ENCODE data around the gene ESRRA.

The ESRRA gene

DNA sequence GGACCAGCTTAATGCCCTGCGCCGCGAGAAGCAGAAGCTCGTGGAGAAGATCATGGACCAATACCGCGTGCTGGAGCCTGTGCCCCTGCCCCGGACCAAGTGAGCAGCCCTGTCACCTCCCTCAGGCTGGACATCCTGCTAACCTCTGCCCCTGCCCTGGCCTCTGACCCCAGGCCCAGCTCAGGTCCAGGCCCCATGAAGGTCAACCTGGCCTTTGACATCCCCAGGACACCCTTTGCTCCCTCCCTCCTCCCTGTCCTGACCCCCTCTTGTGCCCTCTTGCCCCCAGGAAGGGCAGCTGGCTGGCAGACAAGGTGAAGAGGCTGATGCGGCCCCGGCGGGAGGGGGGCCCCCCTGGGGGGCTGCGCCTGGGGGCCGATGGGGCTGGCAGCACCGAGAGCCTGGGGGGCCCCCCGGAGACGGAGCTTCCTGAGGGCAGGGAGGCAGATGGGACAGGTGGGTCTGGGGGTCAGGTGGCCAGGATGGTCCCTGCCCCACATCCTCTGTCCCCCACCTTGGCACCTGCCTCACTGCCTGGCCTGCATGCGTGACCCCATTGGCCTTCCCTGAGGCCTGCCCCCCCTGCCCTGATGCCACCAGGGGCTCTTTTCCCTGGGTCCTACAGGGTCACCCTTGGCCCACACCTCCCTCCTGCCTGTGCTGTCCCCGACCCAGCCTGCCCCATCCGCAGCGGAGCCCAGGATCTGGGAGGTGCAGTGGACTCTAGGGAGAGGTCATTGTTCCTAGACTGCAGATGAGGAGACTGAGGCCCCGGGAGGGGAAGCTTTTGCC, 48.6 kb downstream of the ESRRA start:
- H3K36me3 ChIP-seq, result peaks cover 93% of the 10 kb centered on the region
- H3K27ac ChIP-seq, result no peak overlapping the region
- H3K9me3 ChIP-seq, result no peaks in the 10 kb centered on the region
- no peaks in the 10 kb centered on the region for H3K27me3 ChIP-seq
- H3K4me1 ChIP-seq (ENCODE audit: control insufficient read depth in 1 of 2, insufficient read depth in 1 of 2, low read depth in 1 of 2, low read length in 1 of 2), result peaks cover 13 to 16% of the 10 kb centered on the region in 2 experiments
- H3K4me3 ChIP-seq (ENCODE audit: low read depth in 1 of 2, low read length in 1 of 2), result no peak overlapping the region
- TF ChIP-seq, protein P1, sequence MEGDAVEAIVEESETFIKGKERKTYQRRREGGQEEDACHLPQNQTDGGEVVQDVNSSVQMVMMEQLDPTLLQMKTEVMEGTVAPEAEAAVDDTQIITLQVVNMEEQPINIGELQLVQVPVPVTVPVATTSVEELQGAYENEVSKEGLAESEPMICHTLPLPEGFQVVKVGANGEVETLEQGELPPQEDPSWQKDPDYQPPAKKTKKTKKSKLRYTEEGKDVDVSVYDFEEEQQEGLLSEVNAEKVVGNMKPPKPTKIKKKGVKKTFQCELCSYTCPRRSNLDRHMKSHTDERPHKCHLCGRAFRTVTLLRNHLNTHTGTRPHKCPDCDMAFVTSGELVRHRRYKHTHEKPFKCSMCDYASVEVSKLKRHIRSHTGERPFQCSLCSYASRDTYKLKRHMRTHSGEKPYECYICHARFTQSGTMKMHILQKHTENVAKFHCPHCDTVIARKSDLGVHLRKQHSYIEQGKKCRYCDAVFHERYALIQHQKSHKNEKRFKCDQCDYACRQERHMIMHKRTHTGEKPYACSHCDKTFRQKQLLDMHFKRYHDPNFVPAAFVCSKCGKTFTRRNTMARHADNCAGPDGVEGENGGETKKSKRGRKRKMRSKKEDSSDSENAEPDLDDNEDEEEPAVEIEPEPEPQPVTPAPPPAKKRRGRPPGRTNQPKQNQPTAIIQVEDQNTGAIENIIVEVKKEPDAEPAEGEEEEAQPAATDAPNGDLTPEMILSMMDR (IDR thresholded peaks at IDR 0.05), result no peak

DNA sequence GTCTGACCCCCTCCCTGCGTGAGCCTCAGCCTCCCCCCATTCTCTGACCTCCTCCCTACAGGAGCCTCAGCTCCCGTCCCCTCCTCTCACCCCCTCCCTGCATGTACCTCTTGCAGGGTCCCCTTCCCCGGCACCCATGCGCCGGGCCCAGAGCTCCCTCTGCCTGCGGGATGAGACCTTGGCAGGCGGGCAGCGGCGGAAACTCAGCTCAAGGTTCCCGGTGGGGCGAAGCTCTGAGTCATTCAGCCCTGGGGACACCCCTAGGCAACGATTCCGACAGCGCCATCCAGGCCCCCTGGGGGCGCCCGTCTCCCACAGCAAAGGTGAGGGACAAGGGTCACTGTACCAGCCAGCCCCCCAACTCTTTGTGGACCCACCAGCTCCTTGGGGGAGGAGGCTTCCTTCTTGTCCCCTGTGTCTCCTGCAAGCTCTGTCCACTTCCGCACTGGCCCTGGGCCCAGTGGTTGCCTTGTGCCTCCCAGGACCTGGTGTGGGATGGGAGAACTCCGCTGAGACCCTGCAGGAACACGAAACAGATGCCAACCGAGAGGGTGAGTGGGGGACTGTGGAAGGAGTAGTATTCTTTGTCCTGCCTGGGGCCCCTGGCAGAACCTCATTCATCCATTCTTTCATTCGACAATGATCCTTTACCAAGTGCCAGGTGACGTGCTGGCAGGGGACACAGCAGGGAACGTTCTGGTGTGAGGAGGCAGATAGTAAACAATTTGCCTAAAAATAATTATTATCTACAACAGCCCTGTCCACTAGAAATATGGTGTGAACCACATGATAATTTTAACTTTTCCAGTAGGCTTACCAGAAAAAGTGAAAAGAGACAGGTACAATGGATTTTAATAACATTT, 50.0 kb downstream of the ESRRA start:
- H3K27ac ChIP-seq, result peak overlapping the region; percentile 50
- no peaks in the 10 kb centered on the region for H3K9me3 ChIP-seq
- no peaks in the 10 kb centered on the region for H3K27me3 ChIP-seq
- TF ChIP-seq, protein P1 (IDR thresholded peaks at IDR 0.05), result peak; percentile 24
- peaks cover 25 to 30% of the 10 kb centered on the region in 2 experiments for H3K4me1 ChIP-seq (ENCODE audit: control insufficient read depth in 1 of 2, insufficient read depth in 1 of 2, low read depth in 1 of 2, low read length in 1 of 2)
- peaks cover 80% of the 10 kb centered on the region for H3K36me3 ChIP-seq
- H3K4me3 ChIP-seq (ENCODE audit: low read depth in 1 of 2, low read length in 1 of 2), result no peak overlapping the region

DNA sequence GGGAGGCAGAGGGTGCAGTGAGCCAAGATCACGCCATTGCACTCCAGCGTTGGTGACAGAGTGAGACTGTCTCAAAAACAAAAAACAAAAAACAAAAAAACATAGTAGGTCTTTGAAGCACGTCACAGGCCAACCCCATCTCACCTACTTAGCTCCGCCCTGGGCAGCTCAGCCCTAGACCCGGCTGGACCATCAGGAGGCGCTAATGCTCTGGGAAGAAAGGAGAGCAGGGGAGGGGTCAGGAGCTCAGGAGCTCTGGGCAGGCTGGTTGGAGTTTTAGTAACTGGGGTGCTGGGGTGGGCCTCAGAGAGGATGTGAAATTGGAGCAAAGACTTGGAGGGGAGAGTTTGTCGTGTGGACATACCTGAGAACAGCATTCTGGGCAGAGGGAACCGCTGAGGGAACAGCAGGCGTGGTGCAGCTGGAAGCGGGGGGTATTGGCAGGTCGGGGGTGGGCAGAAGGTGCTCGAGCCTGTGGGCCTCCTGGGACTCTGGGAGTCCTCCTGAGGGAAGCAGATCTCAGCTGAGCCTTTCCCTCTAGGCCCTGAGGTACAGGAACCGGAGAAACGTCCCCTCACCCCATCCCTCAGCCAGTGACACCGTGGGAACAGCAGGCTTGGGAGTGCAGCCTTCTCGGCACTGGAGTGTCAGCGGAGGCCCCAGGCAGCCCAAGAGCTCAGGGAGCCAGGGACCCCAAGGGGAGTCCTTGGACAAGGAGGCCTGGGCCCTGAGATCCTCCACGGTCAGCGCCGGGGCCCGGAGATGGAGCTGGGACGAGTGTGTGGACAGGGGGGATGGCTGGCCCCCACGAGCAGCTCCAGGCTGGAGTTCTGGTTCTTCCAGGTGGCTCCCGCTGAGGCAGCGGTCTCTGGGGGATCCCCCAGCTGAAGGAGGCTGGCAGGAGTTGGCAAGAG, 51.4 kb downstream of the ESRRA start:
- peaks cover 75% of the 10 kb centered on the region for H3K36me3 ChIP-seq
- TF ChIP-seq, protein P1 (IDR thresholded peaks at IDR 0.05), result no peak
- H3K27ac ChIP-seq, result peak overlapping the region; percentile 68
- no peak overlapping the region for H3K4me3 ChIP-seq (ENCODE audit: low read depth in 1 of 2, low read length in 1 of 2)
- no peaks in the 10 kb centered on the region for H3K9me3 ChIP-seq
- H3K27me3 ChIP-seq, result no peaks in the 10 kb centered on the region
- H3K4me1 ChIP-seq (ENCODE audit: control insufficient read depth in 1 of 2, insufficient read depth in 1 of 2, low read depth in 1 of 2, low read length in 1 of 2), result peaks cover 30 to 38% of the 10 kb centered on the region in 2 experiments

DNA sequence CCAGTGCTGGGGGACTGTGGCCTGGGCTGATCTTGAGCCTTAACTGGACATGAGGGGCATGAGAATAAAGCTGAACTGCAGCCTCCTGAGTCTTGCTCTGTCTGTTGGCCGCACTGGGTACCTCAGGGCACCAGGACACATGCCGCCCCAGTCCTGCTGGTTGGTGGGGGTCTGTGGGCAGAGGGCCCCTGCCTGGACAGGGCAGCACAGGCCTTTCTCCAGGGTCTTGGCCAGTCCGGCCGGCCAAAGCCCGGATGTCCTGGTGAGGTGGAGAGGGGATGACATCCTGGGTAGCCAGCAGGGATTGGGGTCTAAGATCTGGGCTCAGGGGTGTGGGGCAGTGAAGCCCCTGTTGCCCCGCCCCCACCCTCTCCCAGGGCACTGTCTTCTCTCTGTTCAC, 52.1 kb downstream of the ESRRA start:
- peaks cover 75% of the 10 kb centered on the region for H3K36me3 ChIP-seq
- peaks cover 30 to 38% of the 10 kb centered on the region in 2 experiments for H3K4me1 ChIP-seq (ENCODE audit: control insufficient read depth in 1 of 2, insufficient read depth in 1 of 2, low read depth in 1 of 2, low read length in 1 of 2)
- peak overlapping the region; percentile 68 for H3K27ac ChIP-seq

More for the DNA sequence above, 52.1 kb downstream of the ESRRA start:
- H3K9me3 ChIP-seq, result no peaks in the 10 kb centered on the region
- TF ChIP-seq, protein P1 (IDR thresholded peaks at IDR 0.05), result no peak
- no peak overlapping the region for H3K4me3 ChIP-seq (ENCODE audit: low read depth in 1 of 2, low read length in 1 of 2)
- H3K27me3 ChIP-seq, result no peaks in the 10 kb centered on the region
